MG63 (cell line): ENCODE results near the gene LARP4. TPM values are rescaled to one million over a fixed set of nuclear protein-coding genes. Genes with fewer than 3 reads are reported as not detected.
"Not testable (repeated sequence)": the region's sequence is repeated elsewhere in the genome, so short reads cannot be mapped to it uniquely, and the experiment has no call there.

Experiments used
- DNase-seq: peaks from one replicate; pipeline ENCODE4 v3.0.0-alpha.2; 2020
- H3K27me3 ChIP-seq: fragments of 250-450 bp; sonication (Bioruptor Pico); 2 replicates; pipeline ENCODE4 v1.5.1; 2020; ENCODE audit warnings: mild to moderate bottlenecking, moderate library complexity
- H3K36me3 ChIP-seq: fragments of 250-450 bp; sonication (Bioruptor Pico); 2 replicates; pipeline ENCODE4 v1.5.1; 2020; ENCODE audit warnings: mild to moderate bottlenecking, moderate library complexity
- H3K4me3 ChIP-seq: fragments of 250-450 bp; sonication (Bioruptor Pico); 2 replicates; pipeline ENCODE4 v1.5.1; 2020; ENCODE audit warnings: mild to moderate bottlenecking, moderate library complexity
- H3K9me3 ChIP-seq: fragments of 250-450 bp; sonication (Bioruptor Pico); 2 replicates; pipeline ENCODE4 v1.5.1; 2020; ENCODE audit warnings: mild to moderate bottlenecking, moderate library complexity
- total RNA-seq: library from RNA; depleted of rRNA; stranded (reverse); fragments of >200 nt; shearing (Covaris generic); gene quantifications from 2 replicates; pipeline ENCODE4 v1.2.3, GENCODE V29; 2014; ENCODE audit warnings: low replicate concordance

LARP4 gene
- total RNA-seq, 1 experiment from 2014 or later: 15.6 TPM

DNA sequence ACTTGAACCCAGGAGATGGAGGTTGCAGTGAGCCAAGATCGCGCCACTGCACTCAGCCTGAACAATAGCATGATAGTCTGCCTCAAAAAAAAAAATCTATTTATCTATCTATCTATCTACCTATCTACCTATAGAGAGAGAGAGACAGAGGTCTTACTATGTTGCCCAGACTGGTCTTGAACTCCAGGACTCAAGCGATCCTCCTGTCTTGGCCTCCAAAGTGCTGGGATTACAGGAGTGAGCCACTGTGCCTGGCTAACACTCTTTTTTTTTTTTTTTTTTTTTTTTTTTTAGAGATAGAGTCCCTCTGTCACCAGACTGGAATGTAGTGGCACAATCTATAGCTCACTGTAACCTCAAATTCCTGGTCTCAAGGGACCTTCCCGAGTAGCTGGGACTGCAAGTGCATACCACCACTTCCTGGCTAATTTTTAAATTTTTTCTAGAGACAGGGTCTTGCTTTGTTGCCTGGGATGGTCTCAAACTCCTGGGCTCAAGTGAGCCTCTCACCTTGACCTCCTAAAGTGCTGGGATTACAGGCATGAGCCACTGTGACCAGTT lies 6.1 kb upstream of the LARP4 start:
- H3K27me3 ChIP-seq: no peaks in the 10 kb centered on the region
- H3K36me3 ChIP-seq: no peaks in the 10 kb centered on the region
- DNase-seq: no peak
- no peak overlapping the region for H3K4me3 ChIP-seq
- no peaks in the 10 kb centered on the region for H3K9me3 ChIP-seq

DNA sequence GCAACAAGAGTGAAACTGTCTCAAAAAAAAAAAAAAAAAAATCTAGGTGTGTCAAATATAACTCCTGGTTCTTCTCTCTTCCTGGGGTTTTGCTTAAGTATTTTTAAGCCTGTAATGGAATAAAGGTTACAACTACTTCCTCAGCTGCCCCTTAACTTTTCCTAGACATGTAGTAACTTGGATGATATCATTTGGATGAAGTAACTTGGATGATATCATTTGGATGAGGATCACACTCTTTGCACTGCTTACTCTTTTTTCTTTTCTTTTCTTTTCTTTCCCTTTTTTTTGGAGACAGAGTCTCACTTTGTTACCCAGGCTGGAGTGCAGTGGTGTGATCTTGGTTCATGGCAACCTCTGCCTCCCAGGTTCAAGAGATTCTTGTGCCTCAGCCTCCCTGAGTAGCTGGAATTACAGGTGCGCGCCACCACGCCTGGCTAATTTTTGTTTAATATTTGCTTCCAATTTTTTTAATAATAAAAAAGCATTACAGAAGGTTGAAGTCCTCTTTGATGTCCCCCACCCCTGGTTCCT lies 3.5 kb upstream of the LARP4 start:
- DNase-seq: no peak
- Histone ChIP-seq H3K36me3 (no peaks in the 10 kb centered on the region; the same call in 1 of the 2 replicates), H3K9me3 (no peaks in the 10 kb centered on the region), H3K27me3 (no peaks in the 10 kb centered on the region), H3K4me3 (no peak overlapping the region)

DNA sequence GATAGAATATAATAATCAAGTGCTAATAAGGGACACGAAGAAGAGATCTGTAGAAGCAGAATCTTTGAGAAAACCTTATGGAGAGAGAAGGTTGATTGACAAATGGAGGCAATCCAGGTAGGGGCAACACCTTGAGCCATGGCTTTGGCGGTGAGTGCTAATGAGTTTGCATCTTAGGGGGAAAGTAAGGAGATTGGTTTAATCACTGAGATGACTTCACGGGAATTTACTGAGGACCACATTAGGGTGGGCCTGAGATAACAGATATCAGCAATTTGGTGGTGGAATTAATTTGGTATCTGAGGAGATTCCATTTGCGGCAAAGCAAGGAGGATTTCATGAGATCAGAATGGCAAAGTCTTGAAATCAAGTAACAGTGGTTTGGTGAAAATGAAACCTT lies 1.8 kb upstream of the LARP4 start:
- peaks cover 6% of the 10 kb centered on the region for H3K36me3 ChIP-seq
- no peaks in the 10 kb centered on the region for H3K27me3 ChIP-seq

DNA sequence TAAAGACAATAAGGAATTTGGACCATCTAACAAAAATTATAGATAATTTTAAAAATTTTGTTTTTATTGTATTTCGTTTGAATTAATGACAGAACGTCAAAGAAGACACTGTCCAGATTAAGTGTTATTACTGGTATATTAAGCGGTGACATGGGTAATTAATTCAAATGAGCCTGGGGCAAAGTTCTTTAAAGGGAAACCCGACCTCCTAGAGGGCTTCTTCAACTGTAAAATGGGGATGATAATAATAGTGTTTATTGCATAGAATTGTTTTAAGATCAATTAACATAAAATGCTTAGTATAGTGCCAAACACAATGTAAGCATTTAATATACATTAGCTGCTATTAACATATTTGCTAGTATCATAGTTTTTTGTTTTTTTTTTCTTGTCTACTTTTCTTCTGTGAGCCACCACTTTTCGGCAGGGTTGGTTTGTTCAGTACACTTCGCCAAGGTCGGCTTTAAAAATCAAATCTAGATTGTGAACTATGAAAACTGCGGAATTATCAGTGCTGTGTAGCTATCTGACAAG lies 514 bp upstream of the LARP4 start:
- no peak for DNase-seq
- Histone ChIP-seq H3K4me3 (peak overlapping the region; percentile 81), H3K9me3 (no peaks in the 10 kb centered on the region), H3K27me3 (no peaks in the 10 kb centered on the region), H3K36me3 (peaks cover 6% of the 10 kb centered on the region)

More for the DNA sequence above, 1.8 kb upstream of the LARP4 start:
- DNase-seq: no peak
- H3K4me3 ChIP-seq: no peak overlapping the region
- no peaks in the 10 kb centered on the region for H3K9me3 ChIP-seq

DNA sequence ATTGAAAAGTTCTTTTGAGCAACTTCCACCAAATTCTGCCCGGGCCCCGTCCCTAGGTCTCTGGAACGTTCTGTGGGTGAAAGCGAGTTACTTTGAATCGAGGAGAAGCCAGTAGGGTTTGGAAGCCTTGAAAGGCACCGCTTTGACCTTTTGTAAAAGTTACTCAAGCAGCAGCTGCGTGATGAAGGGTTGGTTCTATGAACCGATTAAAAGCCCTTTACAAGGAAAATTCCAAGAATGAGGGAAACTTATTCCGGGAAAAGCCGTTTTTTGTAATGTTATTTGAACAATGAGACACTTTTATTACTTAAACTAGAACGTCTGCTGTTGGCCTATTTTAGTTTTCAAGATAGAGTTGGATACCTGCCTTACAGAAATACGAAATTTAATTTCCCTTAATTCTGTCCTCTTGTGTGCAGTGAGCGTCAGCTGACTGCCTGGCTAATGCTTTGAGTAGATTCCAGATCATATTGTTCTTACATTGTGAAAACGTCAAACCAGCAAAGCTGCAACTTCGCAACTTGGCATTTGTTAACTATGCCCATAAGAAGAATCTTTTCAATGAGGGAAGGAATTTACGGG lies 906 bp downstream of the LARP4 start:
- Histone ChIP-seq H3K36me3 (peaks cover 6% of the 10 kb centered on the region), H3K27me3 (no peaks in the 10 kb centered on the region), H3K9me3 (no peaks in the 10 kb centered on the region), H3K4me3 (peak overlapping the region; percentile 81)
- peak; percentile 11 for DNase-seq

DNA sequence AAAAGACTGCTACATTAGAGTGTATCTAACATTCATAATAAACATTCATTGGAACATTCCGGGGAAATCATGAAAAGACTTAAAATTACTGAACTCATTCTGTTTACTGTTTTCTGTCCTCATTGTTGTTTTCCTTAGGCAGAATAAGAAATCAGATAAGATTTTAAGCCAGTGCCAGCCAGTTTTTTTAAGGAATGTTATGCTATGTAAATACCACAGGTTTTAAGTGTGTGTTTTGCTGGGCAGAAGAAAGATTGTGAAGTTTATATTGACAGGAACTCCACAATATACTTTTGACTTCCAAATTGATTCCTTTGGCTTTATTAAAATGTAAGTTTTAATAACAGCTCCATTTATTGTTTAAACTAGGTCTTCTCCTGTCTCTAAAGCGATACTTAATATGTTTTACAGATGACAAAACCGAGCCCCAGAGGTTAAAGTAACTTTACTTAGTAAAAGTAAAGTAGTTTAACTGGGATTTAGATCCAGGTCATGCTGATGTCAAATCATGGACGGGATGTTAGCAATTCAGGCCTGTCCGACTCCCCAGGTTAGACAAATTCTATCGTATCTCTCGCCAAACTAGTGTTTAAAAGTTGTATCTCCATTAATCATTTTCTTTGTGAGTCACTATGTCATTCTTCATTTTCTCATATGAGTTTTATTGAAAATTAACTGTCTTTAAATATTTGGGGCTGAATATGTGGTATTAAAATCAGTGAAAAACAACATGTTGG lies 1.7 kb downstream of the LARP4 start:
- Histone ChIP-seq H3K9me3 (no peaks in the 10 kb centered on the region), H3K4me3 (peak overlapping the region; percentile 81), H3K36me3 (peaks cover 11% of the 10 kb centered on the region), H3K27me3 (no peaks in the 10 kb centered on the region)
- no peak for DNase-seq

DNA sequence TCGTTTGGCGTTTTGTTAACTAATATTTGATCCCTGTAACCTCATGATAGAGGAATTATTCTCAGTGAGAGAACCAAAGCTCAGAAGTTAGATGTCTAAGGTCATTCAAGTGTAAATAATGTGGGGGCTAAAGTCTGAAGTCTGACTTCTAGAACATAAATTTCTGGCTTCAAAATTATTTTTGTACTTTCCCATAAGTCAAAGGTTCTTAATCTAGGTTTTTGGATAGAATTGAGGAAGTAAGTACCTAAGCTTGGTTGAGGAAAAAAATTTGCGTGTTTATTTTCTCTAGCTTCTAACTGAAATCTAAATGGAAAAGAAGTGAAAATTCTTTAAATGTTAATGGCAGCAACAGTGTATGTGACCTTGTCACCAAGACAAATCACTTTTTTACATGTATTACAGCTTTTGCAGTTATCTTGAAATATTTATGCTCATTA lies 2.3 kb downstream of the LARP4 start:
- Histone ChIP-seq H3K9me3 (no peaks in the 10 kb centered on the region), H3K4me3 (peak overlapping the region; percentile 81), H3K36me3 (peaks cover 14% of the 10 kb centered on the region), H3K27me3 (no peaks in the 10 kb centered on the region)
- DNase-seq: no peak

DNA sequence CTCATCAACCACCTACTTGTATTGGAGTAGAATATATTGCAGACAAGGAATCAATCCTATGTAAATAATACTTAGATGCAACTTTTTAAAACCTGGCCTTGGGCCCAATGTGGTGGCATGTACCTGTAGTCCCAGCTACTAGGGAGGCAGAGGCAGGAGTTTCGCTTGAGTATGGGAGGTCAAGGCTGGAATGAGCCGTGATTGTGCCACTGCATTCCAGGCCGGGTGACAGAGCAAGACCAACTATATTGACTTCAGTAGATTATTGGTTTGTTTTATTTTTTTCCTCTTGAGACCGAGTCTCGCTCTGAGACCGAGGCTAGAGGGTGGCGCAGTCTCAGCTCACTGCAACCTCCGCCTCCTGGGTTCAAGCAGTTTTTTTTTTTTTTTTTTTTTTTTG lies 3.6 kb downstream of the LARP4 start:
- Histone ChIP-seq H3K27me3 (no peaks in the 10 kb centered on the region), H3K36me3 (peaks cover 22% of the 10 kb centered on the region), H3K9me3 (no peaks in the 10 kb centered on the region), H3K4me3 (no peak overlapping the region)
- DNase-seq: no peak

DNA sequence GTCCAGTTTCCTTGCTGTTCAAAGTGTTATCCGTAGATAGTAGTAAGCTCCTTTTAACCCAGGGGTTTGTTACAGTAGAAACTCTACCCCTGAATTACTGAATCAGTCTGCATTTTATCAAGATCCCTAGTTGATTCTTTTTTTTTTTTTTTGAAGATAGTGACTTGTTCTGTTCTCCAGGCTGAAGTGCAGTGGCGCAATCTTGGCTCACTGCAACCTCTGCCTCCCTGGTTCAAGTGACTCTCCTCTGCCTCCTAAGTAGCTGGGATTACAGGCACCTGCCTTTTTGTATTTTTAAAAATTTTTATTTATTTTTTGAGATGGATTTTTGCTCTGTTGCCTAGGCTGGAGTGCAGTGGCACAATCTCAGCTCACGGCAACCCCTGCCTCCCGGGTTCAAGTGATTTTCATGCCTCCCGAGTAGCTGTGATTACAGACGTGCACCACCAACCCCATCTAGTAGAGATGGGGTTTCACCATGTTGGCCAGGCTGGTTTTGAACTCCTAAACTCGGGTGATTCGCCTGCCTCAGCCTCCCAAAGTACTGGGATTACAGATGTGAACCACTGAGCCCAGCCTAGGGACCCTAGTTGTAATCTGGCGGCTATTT lies 10.5 kb downstream of the LARP4 start:
- Histone ChIP-seq H3K9me3 (no peaks in the 10 kb centered on the region), H3K36me3 (peaks cover 31% of the 10 kb centered on the region), H3K4me3 (no peak overlapping the region), H3K27me3 (no peaks in the 10 kb centered on the region)
- no peak for DNase-seq

DNA sequence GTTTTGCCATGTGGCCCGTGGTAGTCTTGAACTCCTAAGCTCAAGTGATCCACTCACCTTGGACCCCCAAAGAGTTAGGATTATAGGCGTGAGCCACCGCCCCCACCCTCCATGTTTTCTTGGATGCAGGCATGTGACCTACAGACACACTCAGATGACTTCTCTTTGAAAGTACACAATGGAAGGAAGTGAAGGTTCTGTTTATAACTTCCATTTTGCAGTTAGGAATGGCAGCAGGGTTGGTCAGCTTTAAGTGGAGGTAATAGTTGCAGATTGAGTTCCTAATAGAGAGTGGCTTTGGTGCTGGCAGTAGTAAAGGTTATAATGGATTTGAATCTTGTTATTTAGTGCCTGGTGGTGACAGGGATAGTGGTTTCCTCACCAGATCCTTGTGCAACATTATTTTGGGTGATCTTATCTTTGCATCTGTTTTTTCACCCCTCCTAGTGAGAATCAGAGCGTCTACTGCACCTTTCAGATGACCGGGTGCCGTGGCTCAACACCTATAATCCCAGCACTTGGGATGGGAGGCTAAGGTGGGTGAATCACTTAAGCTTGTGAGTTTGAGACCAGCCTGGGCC lies 15.3 kb downstream of the LARP4 start:
- no peaks in the 10 kb centered on the region for H3K27me3 ChIP-seq

DNA sequence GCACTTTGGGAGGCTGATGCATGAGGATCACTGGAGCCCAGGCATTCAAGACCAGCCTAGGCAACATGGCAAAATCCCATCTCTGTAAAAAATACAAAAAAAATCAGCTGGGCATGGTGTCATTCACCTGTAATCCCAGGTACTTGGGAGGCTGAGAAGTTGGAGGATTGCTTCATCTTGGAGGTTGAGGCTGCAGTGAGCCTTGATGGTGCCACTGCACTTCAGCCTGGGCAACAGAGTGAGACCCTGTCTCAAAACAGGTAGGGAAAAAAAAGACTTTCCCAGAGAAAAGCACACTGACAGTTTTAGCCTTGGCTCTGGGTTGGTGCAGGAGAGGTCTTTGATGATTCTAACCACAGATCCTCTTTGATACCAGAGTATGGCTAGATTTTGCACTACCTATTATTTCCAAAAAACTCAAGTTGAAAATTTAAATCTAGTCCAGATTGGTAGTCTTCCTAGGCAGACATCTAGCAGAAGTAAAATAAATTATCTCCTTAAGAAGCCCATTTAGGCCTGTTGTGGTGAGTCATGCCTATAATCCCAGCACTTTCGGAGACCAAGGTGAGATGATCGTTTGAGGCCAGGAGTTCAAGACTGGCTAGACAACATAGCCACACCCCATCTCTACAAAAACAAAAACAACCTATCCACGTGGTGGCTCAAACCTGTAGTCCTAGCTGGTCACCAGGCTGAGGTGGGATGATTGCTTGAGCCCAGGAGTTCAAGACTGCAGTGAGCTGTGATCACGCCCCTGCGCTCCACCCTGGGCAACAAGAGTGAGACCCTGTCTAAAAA lies 18.6 kb downstream of the LARP4 start:
- Histone ChIP-seq H3K4me3 (no peak overlapping the region), H3K36me3 (peaks cover 30% of the 10 kb centered on the region), H3K9me3 (no peaks in the 10 kb centered on the region), H3K27me3 (no peaks in the 10 kb centered on the region)
- DNase-seq: no peak

More for the DNA sequence above, 15.3 kb downstream of the LARP4 start:
- H3K4me3 ChIP-seq: no peak overlapping the region
- H3K36me3 ChIP-seq: peaks cover 39% of the 10 kb centered on the region
- no peak for DNase-seq
- no peaks in the 10 kb centered on the region for H3K9me3 ChIP-seq

DNA sequence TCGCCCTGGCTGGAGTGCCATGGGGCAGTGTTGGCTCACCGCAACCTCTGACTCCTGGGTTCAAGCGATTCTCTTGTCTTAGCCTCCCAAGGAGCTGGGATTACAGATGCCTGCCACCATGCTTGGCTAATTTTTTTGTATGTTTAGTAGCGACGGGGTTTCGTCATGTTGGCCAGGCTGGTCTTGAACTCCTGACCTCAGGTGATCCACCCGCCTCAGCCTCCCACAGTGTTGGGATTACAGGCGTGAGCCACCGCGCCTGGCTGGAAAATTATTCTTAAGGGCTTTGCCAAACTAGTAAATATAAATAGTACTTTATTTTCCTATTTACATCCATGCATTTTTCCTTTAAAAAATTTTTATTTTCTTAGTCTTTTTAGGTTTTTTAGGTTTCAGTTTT lies 22.2 kb downstream of the LARP4 start:
- peaks cover 18% of the 10 kb centered on the region for H3K36me3 ChIP-seq
- not testable (repeated sequence) for DNase-seq, H3K27me3 ChIP-seq, H3K4me3 ChIP-seq, H3K9me3 ChIP-seq

DNA sequence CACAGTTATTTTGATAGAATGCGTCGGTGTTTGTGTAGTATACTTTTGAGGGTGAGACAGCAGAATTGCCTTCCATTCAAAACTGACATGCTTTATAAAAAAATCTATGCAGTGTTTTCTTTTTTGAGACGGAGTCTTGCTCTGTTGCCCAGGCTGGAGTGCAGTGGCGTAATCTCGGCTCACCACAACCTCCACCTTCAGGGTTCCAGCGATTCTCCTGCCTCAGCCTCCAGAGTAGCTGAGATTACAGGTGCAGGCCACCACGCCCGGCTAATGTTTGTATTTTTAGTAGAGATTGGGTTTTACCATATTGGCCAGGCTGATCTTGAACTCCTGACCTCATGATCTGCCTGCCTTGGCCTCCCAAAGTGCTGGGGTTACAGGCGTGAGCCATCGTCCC lies 22.7 kb downstream of the LARP4 start:
- not testable (repeated sequence) for H3K4me3 ChIP-seq, DNase-seq, H3K27me3 ChIP-seq, H3K9me3 ChIP-seq
- peaks cover 19% of the 10 kb centered on the region for H3K36me3 ChIP-seq

DNA sequence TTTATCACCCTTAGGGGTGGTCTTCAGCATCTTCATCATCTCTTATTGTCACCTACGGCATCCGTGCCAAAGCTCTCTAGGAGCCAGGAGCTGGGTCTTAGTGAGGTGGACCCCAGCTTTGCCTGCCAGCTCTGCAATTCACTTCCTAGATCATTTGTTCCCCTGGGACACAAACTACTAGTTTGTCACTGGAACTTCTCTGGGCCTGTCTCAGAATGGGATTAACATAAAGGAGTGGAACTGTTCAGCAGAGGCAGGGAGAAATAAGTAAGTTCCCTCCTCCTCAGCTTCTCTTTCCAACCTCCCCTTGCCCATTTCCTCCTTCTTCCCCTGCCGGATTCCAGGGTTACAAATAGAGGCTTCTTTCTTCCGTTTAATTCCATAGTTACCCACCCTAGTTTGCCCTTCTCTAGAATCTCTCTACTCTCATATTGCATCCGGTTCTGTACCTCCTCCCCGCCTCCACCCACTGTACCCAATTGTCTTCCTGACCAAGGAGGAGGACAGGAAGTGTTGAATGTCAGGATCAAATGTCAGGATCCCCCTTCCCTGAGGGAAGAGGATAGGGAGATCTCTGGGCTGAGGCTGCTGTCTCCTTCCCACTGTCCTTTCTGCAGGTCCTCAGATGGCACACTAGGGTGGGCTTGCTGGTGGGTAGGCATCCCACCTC lies 25.0 kb downstream of the LARP4 start:
- H3K36me3 ChIP-seq: peaks cover 29% of the 10 kb centered on the region
- H3K4me3 ChIP-seq: no peak overlapping the region
- no peaks in the 10 kb centered on the region for H3K27me3 ChIP-seq
- DNase-seq: no peak
- no peaks in the 10 kb centered on the region for H3K9me3 ChIP-seq

DNA sequence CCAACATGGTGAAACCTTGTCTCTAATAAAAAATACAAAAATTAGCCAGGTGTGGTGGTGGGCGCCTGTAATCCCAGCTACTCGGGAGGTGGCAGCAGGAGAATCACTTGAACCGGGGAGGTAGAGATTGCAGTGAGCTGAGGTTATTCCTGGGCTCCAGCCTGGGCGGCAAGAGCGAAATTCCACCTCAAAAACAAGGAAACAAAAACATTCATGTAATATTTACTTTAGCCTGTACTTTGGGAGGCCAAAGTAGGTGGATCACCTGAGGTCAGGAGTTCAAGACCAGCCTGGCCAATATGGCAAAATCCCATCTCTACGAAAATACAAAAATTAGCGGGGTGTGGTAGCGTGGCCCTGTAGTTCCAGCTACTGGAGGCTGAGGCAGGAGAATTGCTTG lies 31.0 kb downstream of the LARP4 start:
- not testable (repeated sequence) for H3K4me3 ChIP-seq, H3K9me3 ChIP-seq, DNase-seq, H3K27me3 ChIP-seq
- peaks cover 69% of the 10 kb centered on the region for H3K36me3 ChIP-seq

DNA sequence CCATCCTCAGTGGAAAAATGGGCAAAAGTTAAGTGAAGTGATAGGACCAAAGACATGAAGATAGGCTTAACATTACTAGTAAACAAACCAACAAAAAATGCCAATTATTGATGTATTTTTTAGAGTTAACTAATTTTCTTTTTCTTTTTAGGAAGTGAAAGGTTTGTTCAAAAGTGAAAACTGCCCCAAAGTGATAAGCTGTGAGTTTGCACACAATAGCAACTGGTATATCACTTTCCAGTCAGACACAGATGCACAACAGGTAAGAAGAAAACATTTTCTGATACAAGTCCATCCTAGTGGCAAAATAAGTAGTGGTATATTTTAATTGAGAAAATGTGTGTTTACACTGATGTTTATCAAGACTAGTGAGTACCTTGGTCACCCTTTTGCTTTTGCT lies 39.6 kb downstream of the LARP4 start:
- H3K9me3 ChIP-seq: no peaks in the 10 kb centered on the region
- H3K36me3 ChIP-seq: peaks cover 70% of the 10 kb centered on the region
- H3K4me3 ChIP-seq: no peak overlapping the region
- no peak for DNase-seq
- no peaks in the 10 kb centered on the region for H3K27me3 ChIP-seq
